HG02678 (cell line): Measurements from ENCODE around the gene GALNT18.
"Not testable (repeated sequence)": the region's sequence is repeated elsewhere in the genome, so short reads cannot be mapped to it uniquely, and the experiment has no call there.

ENCODE experiments used
- ATAC-seq: cut with Tn5 transposase; IDR thresholded peaks from one replicate; pipeline ENCODE4 v1.9.1; 2021; ENCODE audit warnings: mild to moderate bottlenecking, moderate library complexity; ENCODE audit not compliant: unreplicated experiment

GALNT18 gene

DNA sequence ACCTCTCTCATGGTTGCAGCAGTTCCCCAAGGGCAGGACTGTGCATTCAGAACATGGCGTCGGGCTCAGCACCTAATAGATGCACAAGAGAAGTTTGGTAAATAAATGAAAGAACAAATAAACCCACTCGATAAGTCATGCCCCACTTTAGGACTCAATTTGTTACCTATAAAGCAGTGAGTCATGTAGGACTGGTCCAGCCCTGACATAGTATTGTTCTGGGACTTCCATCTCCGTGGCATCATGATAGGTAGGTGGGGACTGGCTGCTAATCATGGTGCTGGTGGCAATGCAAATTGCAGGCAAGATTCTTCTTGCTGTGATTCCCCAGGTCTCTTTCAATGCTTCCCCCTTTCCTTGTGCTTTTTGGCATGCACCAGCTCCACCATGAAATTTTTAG lies 150.6 kb downstream of the GALNT18 start:
- ATAC-seq: no peak

DNA sequence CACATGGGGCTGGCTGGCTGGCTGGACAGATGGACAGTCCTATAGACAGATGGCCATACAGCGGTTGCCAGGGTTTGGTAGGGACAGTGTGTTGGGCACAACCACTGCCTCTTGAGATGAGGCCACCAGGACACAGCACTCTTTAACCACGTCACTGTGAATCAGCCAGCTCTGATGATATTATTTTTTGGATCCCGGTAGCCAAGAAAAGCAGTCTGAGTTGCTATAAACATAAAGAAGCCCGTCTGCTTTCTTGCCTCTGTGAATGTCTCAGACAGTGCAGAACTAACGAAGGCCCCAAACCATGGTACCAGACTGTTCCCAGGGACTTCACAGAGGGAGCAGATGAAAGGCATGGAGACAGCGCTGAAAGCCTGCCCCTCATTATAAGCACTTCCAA lies 152.9 kb downstream of the GALNT18 start:
- no peak for ATAC-seq

DNA sequence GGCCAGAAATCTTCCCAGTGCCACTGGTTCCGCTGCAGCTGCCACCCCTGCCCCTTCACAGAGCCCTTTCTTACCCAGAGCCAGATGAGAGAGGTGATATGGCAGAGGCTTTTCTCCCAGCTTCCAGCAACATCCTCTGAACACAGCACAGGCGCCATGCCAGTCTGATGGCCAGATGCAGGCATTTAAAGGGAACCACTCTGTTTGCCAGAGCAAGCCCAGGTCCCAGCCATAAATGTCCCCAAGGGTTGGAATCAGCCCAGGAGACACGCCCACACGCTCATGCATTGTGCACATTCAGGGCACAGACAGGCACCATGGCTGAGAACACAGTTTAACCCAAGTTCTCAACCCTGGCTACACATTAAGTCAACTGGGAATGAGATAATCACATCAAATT lies 154.5 kb downstream of the GALNT18 start:
- no peak for ATAC-seq

DNA sequence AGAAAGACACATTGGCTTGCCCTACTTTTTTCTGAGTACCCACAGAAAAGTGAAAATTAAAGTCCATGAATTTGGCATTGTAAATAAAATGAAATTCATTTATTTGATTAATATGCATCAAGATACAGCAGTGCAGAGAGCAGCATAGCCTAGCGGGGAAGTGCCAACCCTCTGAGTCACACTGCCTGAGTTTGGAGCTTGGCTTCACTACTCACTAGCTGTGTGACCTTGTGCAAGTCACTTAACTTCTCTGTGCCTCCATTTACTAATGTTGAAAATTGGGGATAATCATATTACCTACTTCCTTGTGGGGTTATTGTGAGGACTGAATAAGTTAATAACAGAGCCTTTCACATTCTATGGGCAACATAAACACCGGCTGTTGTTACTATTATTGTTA lies 157.2 kb downstream of the GALNT18 start:
- ATAC-seq: no peak

DNA sequence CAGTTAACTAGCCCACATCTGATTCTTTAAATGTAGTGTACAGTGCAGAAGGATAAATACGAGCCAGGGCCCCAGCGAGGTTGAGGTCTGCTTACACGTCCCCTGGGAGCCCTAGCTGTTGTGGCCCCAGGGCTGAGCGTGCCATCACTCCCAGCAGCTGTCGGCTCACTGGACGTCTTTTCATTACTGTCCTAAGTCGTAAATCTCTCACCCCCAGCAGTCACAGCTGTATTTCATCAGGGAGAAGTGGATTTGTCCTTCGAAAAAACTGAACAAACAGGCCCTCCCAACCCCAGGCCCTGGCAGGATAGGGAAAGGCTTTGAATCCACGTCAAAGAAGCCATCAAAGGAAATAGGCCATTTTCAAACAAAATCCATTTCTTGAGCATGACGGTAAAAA lies 158.4 kb downstream of the GALNT18 start:
- no peak for ATAC-seq

DNA sequence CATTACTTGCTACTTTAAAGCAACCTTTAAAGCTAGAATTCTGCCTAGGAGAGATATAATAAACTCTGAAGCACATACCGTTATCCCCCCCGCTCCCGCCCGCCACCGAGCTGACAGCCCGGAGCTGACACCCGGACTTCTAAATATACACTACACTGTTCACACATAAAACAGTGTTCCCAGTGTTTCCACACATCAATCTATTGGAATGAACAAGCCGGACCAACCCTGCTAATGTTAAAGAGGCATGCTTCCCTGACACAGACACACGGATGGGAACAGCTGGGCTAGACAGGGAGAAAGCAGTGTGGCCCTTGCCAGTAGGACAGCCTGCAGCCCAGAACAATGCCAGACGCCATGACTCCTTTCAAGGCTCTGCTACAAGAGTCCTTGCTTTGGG lies 160.3 kb downstream of the GALNT18 start:
- ATAC-seq: no peak

DNA sequence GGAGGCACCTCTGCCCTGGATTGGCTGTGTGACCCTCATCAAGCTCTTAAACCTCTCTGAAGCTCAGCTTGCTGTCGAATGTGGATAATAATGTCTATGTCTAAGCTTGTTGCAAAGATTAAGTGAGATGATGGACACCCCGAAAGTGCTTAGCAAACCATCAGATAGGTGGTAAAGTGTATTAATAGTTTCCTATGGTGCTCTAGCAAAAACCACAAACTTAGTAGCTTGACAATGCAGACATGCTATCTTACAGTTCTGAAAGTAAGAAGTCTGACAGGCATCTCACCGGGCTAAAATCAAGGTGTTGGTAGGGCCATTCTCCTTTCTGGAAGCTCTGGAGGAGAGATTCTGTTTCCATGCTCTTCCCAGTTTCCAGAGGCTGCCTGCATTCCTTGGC lies 162.2 kb downstream of the GALNT18 start:
- ATAC-seq: no peak

DNA sequence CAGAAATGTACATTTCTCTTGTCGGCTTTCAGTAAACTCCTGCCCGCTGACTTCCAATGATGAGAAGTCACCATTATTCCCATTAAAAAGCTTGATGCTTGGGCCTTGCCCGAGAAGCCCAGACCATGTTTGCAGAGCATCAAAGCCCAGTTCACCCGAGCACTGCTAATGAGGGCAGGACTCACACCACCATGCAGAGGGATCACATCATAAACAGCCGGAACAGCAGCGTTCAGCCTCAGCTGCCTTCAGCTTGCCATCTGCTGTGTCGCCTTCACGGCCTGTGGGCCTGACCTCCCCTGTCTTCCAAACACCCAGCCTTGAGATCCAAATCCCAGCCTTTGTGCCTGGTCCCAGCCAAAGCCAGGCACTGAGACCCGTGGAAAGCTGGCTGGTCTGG lies 163.3 kb downstream of the GALNT18 start:
- no peak for ATAC-seq

DNA sequence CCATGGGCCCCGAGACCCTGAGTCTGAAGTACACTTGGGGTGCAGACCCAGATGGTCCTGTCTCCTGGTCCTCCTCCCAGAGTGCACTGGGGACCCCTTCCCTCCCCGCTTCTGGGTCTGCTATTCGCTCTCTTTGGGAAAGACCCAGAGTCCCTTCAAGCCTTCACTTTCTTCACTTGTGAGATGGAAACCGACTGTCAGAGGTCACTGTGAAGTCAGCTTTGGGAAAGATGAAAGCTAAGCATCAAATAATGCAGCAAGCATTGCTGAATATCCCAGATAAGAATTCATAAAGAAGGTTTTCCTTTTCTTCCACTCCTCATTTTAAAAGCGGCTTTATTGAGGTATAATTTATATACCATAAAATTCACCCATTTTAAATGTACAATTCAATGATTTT lies 163.8 kb downstream of the GALNT18 start:
- no peak for ATAC-seq

DNA sequence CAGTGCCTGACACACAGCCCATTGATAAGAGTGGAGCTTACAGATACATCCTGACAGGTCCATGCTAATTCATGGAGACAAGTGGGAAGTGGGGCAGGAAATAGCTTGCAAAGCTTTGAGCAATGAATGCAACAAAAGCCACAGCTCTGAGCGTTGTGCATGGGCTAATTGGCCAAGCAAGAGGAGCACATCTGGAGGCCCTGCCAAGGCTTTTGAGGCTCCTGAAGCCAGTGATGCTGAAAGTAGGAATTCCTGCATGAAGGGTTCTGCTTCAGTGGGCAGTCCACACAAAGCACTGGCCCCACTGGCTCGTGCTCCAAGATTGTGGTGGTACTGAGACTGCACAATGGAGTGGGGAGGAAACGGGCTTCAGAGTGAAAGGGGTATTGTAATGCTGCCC lies 164.9 kb downstream of the GALNT18 start:
- no peak for ATAC-seq

DNA sequence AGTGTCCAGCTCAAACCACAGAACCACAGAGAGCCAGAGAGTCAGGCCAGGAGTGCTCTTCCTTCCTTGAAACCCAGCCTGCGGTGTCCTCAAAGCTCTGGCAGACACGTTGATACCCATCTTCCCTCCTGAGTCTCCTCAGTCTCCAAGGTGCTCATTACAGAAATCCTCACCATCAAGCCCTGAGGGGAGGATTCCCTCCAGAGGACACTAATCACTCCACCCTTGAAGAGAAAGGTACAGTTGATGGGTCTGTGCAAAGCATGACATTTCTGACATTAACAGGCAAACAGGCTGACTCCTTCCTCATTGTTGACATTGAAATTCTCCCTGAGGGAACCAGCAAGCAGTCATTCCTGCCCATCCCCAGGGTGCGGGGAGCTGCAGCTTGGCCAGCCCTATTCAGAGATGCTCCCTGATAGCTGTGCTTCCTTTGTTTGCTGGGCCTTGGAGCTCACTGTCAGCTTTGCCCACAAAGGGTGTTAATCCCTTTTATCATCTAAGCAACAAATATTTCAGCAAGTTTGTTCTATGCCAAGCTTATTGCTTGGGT lies 167.1 kb downstream of the GALNT18 start:
- no peak for ATAC-seq

DNA sequence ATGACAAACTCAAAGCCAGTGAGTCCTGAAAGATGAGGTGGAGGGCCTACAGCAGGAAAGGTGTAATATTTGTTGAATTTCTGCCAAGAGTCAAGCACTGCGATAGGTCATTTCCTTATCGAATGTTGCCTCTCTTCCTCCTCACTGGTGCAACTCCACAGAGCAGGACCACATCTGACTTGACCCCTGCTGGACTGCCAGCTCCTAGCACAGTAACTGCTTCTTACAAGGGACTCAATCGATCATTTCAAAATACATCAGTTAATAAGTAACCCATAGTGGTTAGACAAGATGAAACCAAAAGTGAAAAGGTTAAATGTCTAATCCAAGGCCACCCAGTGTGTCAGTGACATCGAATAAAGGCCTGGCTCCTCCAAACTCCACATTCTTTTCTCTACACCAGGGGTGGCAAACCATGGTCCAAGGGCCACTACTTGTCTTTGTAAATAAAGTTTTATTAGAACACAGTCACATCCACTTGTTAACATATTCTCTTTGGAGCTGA lies 170.3 kb downstream of the GALNT18 start:
- ATAC-seq: peak; percentile 96

DNA sequence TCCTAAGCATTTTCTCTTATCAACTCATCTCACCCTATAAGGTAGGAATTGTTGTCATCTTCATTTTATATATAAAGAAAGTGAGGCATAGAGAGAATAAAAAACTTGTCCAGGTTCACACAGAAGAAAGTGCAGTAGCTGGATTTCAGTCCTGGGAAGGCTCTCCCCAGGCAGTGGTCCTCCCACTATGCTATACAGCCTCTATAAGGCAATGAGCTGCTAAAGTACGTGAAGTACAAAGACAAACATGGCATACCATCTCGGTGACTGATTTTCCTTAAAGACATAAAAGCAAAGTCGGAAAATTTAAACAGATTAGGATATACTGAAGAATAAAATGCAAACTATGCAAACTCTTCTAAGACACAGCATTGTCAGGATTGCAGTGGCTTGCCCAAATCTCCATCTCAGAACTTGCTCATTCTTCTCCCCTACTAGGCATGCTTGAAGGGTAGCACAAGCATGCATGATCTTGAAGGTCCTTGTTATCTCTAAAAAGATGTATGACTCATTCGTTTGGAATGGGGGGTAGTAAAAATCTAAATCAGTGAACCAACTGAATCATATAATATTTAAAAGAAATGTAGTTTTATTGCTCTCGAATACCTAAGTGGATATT lies 171.0 kb downstream of the GALNT18 start:
- ATAC-seq: no peak

DNA sequence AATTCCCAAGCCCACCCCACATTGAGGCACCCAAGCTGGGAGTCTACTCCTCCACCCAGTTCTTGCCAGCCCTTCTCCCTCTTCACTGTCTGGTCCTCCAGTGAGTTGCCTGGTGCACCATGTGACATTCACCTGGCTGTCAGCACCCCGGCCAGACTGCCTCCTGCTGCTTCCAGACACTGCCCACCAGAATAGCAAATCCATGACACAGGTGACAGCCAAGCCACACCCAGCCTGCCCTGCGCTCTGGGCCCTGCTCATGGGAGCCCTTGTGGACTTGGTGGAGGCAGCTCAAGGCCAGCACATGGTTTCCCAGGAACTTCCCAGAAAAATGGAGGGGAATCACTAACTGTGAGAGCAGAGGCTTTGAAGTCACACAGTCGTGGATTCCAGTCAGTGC lies 172.5 kb downstream of the GALNT18 start:
- ATAC-seq: no peak

DNA sequence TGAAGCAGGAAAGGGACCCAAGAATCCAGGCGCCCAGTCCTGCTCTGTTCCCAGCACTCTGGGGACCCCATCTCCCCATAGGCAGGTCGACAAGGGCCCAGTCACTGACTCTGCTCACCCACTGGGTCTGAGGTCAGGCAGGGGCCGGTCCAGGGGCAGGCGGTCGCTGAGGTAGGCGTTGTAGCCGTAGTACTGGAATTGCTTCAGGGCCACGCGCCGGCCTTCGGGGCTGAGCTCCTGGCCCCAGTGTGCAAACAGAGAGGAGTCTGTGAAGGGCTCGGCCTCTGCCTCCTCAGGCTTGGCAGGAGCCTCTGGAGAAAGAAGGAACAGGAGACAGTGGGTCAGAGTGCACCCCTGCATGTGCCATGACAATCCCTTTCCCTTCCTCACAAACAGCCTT lies 173.2 kb downstream of the GALNT18 start:
- ATAC-seq: no peak

DNA sequence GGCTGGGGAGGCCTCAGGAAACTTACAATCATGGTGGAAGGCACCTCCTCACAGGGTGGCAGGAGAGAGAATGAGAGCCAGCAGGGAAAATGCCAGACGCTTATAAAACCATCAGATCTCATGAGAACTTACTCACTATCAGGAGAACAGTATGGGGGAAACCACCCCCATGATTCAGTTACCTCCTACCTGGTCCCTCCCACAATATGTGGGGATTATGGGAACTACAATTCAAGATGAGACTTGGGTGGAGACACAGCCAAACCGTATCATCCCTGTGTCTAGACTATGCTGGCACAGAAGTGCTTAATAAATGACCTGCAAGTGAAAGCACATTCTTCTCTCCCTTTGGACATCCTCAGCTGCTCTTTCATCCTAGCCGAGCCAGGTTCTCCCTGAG lies 174.2 kb downstream of the GALNT18 start:
- not testable (repeated sequence) for ATAC-seq

DNA sequence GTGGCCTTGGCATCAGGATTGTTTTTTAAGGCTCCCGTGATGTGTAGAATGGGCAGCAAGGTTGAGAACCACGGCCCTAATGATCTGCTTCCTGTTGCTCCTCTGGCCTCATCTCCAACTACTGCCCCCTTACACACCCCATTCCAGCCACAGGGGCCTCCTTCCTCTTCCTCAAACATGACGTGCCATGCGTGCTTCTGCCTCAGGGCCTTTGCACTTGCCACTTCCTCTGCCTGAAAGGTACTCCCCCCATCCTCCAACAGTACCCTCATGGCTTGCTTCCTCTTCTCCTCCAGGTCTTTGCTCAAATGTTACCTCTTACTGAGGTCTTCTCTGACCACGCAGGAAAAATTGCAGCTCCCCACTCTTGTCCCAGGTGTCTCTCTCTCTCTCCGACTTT lies 174.8 kb downstream of the GALNT18 start:
- ATAC-seq: no peak

DNA sequence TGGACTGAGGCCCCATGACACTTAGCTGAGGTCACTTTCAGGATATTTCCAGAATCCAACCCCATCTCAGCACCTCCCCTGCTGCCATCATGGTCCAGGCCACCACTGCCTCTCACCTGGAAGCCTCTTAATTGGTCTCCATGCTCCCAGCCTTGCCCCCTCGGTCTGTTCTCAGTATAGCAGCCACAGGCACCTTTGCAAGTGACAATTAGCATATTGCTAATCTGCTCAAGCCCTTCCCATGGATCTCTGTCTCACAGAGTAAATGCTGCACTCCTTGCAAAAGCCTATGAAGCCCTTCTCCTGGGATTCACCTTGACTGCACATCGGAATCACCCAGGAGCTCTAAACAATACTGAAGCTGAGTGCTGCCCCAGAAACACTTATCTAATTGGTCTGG lies 175.2 kb downstream of the GALNT18 start:
- no peak for ATAC-seq

DNA sequence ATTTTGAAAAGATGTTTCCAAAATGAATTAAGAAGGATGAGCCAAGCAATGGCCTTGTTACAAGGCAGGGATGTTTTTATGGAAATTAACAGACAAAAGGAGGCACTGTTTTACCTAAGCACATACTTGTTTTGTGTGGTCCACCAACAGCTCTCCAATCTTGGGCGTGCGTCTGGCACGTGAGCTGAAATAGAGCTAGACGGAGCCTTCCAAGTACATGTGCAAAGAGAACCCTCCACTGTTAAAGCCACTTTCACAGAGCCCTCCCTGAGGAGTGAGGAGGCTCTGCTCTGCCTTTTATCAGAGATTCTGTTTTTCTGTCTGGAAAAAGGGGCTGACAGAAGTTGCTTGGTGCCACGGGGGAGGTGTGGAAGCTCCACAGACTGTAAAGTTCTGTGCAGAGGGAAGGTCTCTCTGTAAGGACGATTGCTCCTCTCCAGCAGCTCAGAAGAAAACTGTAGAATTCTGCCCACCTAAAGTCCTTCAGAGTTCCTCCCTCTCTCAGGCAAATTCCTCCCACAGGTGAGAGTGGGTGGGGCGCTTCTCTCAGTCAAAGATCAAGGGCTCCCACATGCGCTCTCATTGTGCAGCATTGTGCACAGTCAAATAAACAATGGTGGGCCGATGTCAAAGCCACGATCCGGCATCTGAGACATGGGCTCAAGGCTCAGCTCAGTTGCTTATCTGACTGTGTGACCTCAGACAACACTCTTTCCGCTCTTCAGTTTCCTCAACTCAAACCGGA lies 176.2 kb downstream of the GALNT18 start:
- no peak for ATAC-seq

DNA sequence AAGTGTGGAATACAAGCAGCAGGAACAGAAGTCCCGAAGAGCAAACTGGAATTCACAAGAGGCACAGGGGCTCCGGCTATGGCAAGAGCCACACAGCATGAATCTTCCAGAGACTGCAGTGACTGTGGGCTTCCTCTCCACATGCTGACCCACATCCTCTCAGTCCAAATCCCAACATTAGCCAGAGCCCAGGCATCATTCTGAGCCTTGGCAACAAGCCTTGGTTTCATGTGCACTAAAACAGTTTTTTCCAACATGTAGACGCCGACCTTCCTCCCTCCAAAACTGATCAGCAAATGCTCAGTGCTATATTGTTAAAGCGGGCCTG lies 177.0 kb downstream of the GALNT18 start:
- ATAC-seq: no peak

DNA sequence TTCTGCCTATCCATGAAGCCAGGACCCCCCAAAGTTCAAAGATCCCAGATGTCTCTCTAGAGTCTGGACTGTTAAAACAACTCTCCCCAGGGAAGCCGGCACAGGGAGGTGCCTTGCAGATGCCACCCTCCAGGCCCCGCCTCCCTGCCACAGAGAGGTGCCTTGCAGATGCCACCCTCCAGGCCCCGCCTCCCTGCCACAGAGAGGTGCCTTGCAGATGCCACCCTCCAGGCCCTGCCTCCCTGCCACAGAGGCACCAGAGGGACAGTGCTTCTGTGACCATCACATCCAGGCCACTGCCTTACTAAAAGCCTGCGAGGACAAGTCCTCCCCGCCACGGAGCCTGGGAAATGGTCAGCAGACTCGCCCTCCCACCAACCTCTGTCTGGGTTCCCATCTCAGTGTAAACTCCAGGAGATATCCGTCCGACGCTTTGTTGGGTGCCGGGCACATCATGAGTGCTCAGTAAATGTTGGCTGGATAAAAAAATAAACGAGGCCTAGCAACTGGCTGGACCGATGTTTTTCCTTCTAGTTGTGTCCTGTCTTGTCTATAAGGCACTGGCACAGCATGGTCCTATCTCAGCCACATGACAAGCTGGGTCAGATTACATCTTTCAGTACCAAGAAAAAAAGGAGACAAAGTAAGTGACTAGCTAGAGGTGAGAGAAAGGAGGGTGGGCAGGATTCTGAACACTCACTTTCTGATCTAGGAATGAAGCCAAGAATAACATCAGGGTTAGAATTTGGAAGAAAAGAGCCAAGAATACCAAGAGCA lies 177.6 kb downstream of the GALNT18 start:
- no peak for ATAC-seq

DNA sequence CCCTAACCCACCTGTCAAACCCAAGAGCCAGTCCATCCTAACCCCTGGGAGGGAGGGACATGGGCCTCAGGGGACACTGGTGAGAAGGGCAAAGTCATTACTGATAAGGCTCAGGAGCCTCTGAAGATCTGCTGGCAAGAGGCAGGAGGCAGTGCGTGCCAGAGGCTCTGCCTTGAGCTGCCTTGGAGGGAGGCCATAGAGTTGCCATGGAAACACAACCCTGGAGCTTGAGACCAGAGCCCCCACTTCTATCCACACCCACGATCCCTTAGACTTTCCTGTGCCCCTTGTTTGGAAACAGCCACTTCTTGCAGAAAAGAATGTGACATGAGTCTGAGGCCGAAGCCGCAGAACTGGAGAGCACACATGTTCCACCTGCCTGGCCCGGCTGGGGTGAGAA lies 179.0 kb downstream of the GALNT18 start:
- ATAC-seq: no peak
